GM19351 (cell line): ENCODE measurements around the gene GTPBP6.
"Not testable (repeated sequence)": the region's sequence is repeated elsewhere in the genome, so short reads cannot be mapped to it uniquely, and the experiment has no call there.

Source experiments
- ATAC-seq: cut with Tn5 transposase; IDR thresholded peaks from one replicate; pipeline ENCODE4 v1.9.1; 2021; ENCODE audit warnings: mild to moderate bottlenecking, moderate library complexity; ENCODE audit not compliant: unreplicated experiment

Gene GTPBP6

GRCh38 chrX:352582-353314, 34.2 kb upstream of the GTPBP6 start:
- ATAC-seq = no peak

GRCh38 chrX:352181-352580, 33.6 kb upstream of the GTPBP6 start:
- ATAC-seq = no peak

- no peak for ATAC-seq
Observed at GRCh38 chrX:351736-352135, 33.1 kb upstream of the GTPBP6 start.

GRCh38 chrX:351324-351641, 32.7 kb upstream of the GTPBP6 start:
- not testable (repeated sequence) for ATAC-seq

GRCh38 chrX:350534-351323, 32.1 kb upstream of the GTPBP6 start:
- no peak for ATAC-seq

GRCh38 chrX:350148-350533, 31.5 kb upstream of the GTPBP6 start:
- ATAC-seq = no peak

GRCh38 chrX:349702-350101, 31.1 kb upstream of the GTPBP6 start:
- no peak for ATAC-seq

GRCh38 chrX:349196-349595, 30.6 kb upstream of the GTPBP6 start:
- no peak for ATAC-seq

GRCh38 chrX:348461-349117, 30.0 kb upstream of the GTPBP6 start:
- no peak for ATAC-seq

- ATAC-seq = no peak
Observed at GRCh38 chrX:347351-348117, 28.9 kb upstream of the GTPBP6 start.

- no peak for ATAC-seq
Observed at GRCh38 chrX:346034-346813, 27.6 kb upstream of the GTPBP6 start.

- ATAC-seq = no peak
Observed at GRCh38 chrX:345020-345925, 26.7 kb upstream of the GTPBP6 start.

GRCh38 chrX:344371-344901, 25.8 kb upstream of the GTPBP6 start:
- no peak for ATAC-seq

- no peak for ATAC-seq
Observed at GRCh38 chrX:341541-342101, 23.0 kb upstream of the GTPBP6 start.

GRCh38 chrX:340641-341423, 22.2 kb upstream of the GTPBP6 start:
- ATAC-seq = no peak

- ATAC-seq = no peak
Observed at GRCh38 chrX:340121-340520, 21.5 kb upstream of the GTPBP6 start.

GRCh38 chrX:338836-339400, 20.3 kb upstream of the GTPBP6 start:
- ATAC-seq = no peak
